GM19438 (cell line): ENCODE measurements around the gene MCFD2.
"Not testable (repeated sequence)": the region's sequence is repeated elsewhere in the genome, so short reads cannot be mapped to it uniquely, and the experiment has no call there.

Experiments
- ATAC-seq: cut with Tn5 transposase; IDR thresholded peaks from one replicate; pipeline ENCODE4 v1.9.1; 2021; ENCODE audit warnings: low read depth; ENCODE audit not compliant: unreplicated experiment

Gene MCFD2

DNA sequence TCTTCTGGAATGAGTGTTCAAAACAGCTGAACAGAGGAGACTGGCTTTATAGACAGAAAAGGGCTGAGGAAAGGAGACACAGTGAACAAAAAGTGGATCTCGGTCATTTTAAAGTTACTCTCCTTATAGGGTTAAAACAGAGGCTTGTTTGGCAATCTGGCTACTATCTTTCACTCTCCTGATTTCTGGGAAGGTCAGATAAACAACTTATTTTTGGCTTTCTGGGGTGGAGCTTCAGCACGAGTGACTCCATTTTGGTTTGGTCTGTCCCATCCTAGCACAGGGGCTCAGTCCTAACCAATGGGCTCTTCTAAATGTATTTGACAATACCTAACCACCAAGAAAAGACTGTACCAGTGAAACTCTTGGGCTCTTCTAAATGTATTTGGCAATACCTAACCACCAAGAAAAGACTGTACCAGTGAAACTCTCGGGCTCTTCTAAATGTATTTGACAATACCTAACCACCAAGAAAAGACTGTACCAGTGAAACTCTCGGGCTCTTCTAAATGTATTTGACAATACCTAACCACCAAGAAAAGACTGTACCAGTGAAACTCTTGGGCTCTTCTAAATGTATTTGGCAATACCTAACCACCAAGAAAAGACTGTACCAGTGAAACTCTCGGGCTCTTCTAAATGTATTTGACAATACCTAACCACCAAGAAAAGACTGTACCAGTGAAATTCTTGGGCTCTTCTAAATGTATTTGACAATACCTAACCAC lies 39.5 kb downstream of the MCFD2 start:
- not testable (repeated sequence) for ATAC-seq

DNA sequence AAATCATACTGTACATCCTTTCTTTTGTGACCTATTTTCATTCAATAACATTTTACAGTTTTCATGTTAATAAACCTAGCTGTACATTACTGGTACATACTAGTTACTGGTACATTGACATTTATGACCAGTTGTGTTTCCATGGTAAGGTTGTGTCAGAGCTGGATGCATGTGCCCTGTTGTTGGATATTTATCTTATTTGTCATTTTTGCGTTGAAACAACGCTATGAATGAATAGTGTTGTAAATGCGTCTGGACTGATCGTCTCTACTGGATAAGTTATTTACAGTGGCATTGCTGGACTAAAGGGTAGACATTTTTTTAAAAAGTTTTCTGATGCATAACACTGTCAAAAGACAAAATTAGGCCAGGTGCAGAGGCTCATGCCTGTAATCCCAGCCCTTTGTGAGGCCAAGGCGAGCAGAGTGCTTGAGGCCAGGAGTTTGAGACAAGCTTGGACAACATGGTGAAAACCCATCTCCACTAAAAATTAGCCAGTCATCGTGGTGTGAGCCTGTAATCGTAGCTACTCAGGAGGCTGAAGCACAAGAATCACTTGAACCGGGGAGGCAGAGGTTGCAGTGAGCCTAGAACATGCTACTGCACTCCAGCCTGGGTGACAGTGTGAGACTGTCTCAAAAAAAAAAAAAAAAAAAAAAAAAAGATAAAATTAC lies 40.2 kb downstream of the MCFD2 start:
- no peak for ATAC-seq

DNA sequence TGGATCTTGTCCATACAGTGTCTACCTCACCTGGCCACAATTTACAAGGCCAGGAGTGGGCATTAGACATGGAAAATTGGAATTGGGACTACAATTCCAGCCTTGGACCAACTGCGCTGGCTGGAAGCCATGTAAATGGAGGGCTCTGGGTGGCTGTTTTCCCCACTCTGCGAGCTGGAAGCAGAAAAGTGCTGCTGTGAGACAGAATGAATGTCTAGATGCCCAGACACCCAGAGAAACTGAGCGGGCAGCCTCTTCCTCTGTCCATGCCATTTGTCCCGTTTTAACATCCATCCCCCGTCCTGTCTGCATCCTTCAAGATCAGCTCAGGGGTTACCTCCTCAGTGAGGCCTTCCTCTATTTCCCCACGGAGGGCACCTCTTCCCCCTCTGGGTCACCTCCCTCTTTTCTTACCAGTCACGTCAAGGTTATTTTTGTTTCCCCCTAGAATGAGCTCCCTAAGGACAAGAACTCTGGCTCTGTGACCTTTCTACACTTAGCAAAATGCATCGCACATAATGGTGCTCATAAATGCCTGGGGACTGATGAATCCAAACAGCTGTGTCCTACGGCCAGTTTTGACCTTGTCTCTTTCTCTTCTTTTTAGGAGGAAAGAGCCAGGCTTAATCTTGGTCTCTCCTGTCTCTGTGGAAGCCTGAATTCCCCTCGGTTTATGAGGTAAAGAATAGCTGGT lies 41.2 kb downstream of the MCFD2 start:
- no peak for ATAC-seq

DNA sequence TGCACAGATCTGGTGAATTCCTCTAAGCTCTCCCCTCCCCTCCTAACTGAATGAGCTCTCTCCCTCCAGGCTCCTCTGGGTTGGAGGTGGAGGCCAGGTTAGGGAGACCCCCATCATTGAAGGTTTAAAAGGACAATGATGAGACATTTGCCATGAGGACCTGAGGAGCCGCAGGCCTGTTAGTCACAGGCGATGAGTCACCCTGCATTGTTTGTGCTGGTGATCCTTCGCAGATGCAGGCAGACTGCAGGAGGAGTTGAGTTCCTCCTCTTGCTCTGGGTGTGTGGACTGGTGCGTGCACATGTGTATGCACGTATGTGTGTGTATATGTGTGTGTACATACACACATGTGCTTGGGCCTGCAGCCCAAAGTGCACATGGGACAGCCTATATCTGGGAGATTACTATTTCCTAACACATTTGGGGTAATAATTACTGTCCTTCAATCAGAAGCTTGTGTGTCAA lies 42.0 kb downstream of the MCFD2 start:
- ATAC-seq: no peak

GRCh38 chr2:46872902-46873603 lies 42.6 kb downstream of the MCFD2 start:
- ATAC-seq: no peak

GRCh38 chr2:46871976-46872381 lies 43.6 kb downstream of the MCFD2 start:
- no peak for ATAC-seq

DNA sequence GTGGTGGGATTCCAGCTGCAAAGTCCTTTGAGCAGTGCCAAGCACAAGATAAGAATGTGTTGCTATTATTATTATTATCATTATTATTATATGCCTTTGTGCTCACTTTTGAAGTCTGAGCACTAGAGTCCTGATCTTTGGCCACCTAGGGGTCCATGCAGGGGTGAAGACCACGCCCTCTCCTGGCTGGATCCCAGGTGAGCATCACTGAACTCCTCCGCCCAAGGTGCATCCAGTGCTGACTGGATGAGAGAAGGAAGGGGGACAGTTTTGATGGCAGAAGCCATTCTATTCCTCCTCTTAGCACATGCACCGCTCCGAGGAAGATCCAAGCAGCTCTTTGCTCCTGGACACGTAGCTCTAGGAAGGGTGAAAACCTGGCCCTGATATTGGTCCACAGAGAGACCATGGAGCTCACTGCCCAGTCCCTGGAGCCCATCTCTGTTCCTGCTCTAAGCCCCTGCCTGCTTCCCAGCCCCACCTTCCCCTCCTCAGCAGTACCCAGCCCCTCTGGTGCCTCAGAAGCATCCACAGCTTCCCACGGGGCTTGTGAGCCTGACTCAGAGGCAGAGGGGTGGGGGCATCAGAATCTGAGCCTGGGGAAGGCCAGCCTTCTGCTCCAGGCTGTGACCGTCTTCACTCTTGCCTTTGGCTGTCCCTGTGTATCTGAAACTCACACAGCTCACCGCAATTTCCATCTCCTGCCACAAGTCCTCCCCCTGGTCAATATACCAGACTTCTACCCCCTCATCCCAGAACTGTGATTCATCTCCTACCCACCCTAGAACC lies 45.4 kb downstream of the MCFD2 start:
- ATAC-seq: no peak

DNA sequence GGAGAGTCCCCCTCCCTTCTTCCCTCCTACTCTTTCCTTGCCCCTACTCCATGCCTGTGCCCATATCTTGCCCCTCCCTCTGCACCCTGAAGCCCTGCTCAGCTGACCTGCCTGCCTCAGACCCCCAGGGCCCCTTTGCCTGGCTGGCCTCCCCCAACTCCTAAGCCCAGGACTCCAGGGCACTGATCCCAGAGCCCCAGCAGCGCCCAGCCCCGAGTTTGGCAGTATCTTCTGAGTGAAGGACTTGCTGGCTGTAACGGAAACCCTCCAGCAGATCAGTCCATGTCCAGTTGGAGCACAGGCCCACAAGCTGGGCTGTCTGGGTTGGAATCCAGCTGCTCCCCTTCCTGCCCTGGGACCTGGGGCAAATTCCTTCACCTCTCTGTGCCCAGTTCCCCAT lies 46.0 kb downstream of the MCFD2 start:
- ATAC-seq: no peak

DNA sequence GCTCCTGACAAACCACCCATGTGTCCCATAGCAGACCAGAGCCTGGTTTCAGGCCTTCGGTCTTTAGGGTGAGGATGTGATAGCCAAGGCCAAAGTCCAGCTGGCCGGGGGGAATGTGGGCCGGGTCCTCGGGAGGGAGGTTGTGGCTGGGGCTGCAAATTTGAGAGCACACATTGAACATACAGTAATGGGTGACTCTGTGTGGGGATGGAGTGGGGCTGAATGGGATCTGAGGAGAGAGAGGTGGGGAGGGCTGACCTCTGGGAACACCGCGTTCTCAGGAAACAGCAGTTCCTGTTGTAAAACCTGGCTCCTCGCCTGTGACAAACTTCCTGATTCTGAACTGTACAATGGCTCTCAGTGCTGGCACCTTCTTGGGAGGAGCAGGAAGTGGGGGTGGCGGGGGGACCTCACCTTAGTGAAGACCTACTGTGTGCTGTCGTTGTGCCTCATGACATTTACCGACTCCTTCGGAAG lies 48.8 kb downstream of the MCFD2 start:
- no peak for ATAC-seq

GRCh38 chr2:46865181-46865970 lies 50.2 kb downstream of the MCFD2 start:
- no peak for ATAC-seq

DNA sequence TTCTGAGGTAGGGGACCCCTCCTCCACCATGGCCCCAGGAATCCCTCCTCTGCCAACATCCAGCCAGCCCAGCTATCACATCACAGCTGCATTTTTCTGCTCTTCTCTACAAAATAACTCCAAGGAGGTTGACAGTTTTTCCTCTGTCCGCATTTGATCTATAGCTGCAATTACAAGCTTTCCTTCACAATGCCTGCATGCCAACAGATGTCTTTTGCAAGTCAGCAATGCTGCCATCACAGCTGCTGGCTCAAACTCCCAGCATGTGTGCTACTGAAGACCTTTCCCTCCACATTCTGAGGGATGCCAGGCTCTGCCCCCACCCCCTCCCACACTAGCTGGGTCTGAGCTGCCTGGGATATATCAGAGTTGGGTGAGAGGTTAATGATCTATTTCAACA lies 51.7 kb downstream of the MCFD2 start:
- no peak for ATAC-seq

DNA sequence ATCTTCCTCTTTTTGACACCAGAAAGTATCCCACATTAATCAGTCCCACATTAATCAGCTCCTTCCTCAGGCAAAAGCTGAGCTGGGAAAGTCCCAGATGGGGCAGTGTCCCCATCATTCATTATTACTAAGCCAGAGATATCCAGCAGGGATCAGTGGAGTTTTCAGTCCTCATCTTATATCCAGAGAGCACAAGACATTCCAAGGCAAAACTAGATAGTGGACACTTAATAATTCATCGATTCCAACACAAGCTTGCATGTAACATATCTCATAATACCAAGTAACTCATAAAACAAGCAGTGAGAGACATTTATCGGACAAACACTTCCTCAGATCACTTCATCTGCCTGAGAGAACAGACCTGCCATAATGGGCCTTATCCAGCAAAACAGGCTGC lies 53.1 kb downstream of the MCFD2 start:
- ATAC-seq: no peak

- ATAC-seq: no peak
Measured at GRCh38 chr2:46861916-46862315, 53.7 kb downstream of the MCFD2 start.

DNA sequence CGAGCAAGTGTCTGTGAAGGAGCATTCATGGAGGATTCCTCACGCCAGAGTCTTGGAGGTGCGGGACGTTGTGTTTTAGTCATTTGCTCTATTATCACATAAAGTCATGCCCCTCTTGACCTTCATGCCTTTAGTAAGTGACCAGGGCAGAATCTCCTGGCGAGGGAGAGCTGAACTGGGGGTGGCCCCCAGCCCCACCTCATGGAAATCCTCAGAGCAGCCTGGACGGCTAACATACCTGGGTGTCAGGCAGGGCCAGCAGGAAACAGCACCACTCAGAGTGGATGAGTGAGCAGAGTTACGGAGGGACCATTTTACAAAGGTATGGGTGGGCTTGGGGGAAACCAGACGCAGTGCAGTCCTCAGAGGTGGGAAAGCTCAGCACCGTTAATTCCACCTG lies 56.1 kb downstream of the MCFD2 start:
- no peak for ATAC-seq

DNA sequence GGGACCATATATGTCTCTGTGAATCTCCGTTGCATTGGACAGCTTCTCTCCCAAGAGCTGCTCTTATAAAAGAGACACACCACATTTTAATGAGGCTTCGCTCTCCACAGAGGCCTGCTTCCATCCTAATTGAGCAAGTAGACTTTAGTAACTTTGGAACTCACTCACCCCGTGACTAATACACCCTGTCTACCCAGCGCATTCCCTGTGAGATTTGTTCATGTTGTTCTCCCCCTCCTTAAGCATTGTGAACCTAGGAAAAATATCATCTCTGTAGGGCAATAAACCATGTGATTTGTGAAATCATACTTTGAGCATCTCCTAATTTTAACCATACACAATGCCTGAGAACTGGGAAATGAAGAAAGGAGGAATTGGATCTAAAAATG lies 56.9 kb downstream of the MCFD2 start:
- ATAC-seq: no peak

GRCh38 chr2:46857871-46858701 lies 57.5 kb downstream of the MCFD2 start:
- no peak for ATAC-seq

GRCh38 chr2:46856336-46856735 lies 59.3 kb downstream of the MCFD2 start:
- ATAC-seq: no peak

DNA sequence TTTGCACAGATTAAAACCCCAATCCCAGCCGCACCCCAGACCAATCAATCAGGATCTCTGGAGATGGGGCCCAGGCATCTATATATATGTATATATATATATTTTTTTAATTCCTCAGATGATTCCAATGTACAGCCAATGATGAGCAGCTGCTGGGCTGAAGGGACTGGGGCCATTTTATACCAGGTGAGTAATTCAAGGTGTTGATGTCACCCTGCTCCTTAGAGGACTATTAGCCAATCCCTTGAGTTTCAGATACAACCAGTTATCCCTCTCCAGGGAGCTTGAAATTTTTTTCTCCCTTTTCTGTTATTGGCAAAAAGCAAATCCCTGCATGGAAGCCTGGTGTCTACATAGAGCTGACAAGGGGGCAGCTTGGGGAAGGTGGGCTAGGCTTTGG lies 59.8 kb downstream of the MCFD2 start:
- ATAC-seq: no peak

DNA sequence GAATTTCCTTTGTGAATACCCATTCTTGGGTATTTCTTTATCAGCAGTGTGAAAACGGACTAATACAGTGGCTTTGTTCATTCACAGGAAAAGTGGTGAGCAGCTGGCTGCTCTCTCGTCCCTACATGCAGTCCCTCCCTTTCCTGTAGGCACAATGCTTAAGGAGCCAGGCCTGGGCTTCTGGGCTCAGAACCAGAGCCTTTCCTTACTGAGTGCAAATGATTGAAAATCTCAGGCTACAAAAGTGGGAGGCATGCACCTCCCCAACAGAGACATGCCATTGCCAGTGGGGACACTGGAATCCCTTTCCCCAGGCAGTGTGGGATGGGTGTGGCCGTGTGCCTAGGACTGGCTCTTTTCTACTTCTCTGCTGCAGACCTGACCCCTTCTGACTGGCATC lies 61.3 kb downstream of the MCFD2 start:
- no peak for ATAC-seq
